Caki2 (cell line): Measurements from ENCODE around the gene STXBP6. TPM values are rescaled to one million over a fixed set of nuclear protein-coding genes. Genes with fewer than 3 reads are reported as not detected.

Experiments used
- DNase-seq: peaks from one replicate; pipeline ENCODE4 v3.0.0-alpha.2; 2015; ENCODE audit warnings: low read depth
- in situ Hi-C: cut with HindIII; loops from 2 replicates; pipeline ENCODE4 v1.10.0; 2016; ENCODE audit warnings: low sequenced_read_pairs, low pct_unique_long_range_greater_than_20kb, mixed read lengths
- total RNA-seq: library from RNA; depleted of rRNA; stranded (reverse); fragments of >200 nt; shearing (Covaris generic); gene quantifications from 2 replicates; pipeline ENCODE4 v1.2.3, GENCODE V29; 2014; ENCODE audit warnings: low replicate concordance

STXBP6 gene
- total RNA-seq, 1 experiment from 2014 or later: 14.9 TPM

DNA sequence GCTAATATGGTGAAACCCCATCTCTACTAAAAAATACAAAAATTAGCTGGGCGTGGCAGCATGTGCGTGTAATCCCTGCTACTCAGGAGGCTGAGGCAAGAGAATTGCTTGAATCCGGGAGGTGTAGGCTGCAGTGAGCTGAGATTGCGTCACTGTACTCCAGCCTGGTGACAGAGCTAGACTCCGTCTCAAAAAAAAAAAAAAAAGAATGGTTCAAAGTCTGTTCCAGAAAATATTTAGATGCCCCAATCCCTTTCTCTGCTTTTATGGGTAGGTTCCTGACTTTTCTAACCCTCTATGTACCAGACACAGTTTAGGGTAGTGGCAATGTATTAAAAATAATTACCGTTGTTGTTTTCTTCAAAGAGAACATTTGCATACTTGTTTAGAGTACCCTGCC lies 161.4 kb downstream of the STXBP6 start:
- in situ Hi-C loops: no loop called here
- DNase-seq: no peak

DNA sequence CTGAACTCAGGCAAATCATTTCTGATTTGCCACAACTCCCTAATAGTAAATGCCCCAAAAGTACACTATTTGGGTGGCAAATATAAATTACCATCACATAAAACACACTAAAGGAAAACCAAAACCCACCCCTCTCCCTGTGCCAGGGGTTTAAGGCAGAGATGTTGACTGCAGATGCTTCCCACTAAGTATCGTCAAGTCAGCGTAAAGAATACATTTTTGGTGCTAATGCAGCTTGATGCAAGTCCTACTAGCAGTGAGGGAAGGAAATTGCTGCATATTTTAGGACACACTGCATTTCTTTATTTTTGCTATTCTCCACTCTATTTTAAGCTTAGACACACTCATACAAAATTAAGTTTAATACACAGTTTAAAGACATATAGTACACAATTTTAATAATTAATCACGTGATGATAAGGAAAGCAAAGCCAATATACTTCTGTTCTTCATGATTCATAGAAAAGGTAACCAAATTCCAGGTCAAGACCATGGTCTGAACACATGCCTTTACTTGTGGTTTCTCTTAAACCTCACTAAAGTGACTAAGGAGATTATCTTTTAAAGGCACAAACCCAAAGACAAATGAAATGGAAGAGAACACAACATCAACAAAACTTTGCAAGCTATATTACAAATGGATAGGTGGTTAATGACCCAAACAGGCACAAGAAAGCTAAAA lies 162.2 kb downstream of the STXBP6 start:
- in situ Hi-C loops: no loop called here
- DNase-seq: peak; percentile 31

DNA sequence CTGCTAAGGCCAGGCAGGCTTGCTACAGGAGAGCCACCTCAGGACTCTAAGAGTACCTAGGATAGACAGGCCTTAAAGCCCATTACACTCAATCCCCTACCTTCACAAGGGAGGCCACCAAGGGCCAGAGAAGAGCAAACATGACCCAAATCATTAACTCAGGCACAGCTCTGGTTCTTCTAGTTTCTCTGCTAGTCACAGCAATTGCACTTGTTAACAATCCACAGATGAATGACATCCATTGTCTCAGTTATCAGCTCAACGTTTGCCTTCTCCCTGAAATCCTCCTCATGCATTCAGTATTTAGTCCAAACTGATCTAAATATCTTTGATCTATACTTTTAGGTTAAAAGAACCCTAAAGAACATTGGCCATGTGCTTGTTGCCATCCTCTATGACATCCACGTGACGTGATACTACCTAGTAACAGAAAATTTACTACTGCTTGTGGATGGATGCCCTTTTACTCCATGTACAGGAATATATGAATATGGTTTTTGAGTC lies 164.5 kb downstream of the STXBP6 start:
- in situ Hi-C loops: no loop called here
- no peak for DNase-seq

DNA sequence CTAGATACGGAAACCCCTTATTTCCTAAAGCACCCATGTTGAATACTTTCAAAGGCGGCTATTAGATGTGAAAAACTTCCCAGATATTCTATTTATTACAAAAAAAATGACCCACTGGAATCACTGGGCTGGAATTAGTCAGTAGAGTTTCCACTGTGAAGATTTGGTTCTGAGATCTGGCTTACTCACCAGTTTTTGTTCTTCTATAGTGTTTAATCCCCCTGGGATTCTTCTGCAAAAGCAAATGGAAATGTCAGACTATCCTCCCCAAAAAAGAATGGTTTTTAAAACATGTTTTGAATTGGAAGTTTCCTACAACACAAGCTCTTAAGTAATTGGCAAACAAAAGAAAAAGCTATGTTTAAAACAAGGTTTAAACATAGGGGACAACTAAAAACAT lies 166.4 kb downstream of the STXBP6 start:
- in situ Hi-C loops: no loop called here
- DNase-seq: no peak

DNA sequence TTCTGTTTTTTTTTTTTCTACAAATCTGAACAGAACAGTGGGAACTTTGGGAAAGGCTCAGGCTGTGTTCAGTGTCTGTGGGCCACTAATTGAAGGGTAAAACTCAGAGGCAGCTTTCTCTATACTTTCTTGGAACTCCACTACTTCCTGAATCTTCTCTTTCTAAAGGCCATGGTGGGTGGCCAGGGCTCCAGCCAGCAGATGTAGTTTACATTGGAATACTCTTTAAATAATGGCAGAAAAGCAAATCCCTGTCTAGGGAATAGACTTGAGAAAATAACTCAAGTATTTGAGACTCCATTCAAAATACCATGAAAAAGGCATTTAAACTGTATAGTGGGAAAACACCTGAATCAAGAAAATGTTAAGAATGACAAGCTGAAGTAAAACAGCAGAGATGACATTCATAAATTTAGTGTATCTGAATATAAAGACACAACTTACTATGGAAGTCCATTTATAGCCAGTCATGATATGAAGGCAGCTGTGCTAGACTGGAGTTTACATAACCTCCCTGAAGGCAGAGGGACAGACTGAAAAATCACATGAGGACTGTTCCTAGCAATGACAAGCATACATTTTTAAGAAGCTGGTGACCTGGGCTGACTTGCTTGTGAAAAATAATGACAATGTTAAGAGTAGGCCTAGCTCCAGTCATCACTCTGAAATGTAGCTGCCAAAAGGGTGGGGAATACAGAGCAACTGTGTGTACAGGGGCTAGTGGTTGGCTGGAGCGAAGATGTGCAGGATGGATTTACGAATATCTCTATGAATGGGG lies 168.6 kb downstream of the STXBP6 start:
- in situ Hi-C loops: no loop called here
- no peak for DNase-seq

DNA sequence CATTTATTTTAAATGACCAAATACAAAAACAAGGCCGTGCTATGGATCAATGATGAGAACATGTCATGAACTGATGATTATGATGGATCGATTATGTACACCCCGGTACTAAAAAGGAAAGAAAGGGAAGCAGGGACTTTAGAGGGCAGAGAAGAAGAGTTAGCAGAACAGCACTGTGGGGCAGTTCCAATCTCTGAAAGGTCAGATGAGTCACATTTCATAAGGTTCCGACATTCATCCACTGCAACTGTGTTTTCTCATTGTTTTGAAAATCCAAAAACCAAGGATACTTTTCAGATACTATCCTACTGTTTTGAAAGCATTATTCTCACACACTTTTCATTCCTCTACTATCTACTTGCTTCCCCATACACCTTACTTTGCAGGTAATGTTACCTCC lies 169.3 kb downstream of the STXBP6 start:
- DNase-seq: no peak
- in situ Hi-C loops: no loop called here

DNA sequence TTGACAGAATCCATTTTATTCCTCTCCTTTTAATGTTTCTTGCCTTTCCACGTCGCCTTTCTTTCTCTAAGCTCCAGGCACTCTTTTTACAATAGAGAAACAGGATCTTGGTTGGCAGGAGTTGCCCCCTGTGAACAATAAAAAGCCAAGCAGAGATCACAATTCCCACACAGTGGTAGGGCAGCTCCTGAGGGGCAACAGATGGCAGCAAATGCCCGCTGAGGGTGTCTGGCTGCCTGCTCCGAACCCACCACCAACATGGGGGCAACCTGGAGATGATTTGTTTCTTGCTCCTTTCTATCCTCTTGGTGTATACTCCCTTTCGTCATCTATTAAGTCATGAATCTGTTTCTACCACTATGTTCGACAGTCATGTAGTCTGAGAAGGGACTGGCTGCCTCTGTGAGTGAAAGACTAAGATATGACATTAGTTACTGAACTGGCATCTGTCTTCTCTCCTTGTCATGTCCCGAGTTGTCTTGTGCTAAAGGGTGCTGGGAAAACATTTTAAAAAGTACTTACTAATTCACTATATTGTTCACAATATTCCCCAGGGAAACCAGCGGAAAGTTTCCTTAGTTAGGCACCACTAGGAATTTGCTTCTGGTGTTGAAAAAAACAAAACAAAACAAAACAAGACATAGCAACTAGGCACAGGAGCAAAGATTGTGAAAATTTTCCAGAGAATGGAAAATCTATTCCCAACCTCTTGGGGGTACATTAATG lies 170.1 kb downstream of the STXBP6 start:
- DNase-seq: no peak
- in situ Hi-C loops: no loop called here

DNA sequence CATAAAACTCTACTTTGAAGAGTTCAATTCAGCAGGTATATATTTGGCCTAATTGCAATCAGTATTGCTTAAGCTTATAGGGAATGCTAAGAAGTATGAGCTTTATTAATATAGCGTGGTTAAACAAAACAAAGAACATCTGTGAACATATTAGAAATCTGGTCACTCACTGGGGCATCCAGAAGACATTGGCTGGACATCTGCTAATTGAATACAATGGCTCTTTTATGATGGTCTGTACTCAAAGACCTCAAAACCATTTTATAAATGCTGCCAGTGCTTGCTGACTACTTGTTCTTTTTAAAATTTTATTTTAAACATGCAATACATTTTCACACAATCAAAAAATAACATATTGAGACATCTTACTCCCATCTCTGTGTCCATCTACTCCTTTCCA lies 173.0 kb downstream of the STXBP6 start:
- in situ Hi-C loops: no loop called here

DNA sequence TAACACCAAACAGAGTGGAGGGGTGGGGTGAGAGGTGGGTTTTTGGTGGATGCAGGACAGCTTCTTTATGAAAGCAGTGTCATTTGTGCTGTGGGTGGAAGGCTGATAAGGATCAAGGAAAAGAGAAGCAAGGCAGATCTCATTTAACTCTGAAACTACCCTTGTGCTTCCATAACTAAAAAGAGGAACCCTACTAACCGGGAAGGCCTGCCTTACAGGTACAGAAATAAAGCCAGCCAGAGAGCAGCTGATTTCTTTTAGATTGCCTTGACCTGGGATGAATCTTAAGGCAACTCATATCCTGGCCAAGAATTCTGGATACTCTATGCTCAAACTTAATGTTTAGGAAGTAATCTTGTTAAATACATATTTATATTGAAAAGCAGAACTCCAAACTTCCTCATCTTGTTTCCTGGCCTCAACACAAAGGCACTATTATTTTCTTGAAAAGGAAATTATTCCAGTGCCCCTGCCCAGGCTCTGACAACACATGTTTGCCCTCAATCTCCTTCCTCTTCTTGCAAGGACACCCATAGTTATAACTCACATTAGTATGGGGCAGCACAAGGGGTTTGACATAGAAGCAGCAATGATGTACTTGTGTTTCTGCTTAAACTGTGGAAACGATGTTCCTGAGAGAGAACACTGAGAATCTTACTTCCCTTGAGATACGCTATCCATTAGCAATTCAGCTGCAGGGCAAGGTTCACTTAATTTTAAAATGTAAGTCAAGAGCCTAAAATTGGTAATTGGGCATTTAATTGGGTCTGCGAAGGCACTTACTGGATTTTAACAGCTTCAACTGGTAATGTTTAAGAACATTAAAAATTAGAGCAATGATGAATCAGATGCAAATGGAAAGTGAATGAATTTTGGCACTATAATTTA lies 173.7 kb downstream of the STXBP6 start:
- no peak for DNase-seq

More for the DNA sequence above, 173.0 kb downstream of the STXBP6 start:
- DNase-seq: no peak

DNA sequence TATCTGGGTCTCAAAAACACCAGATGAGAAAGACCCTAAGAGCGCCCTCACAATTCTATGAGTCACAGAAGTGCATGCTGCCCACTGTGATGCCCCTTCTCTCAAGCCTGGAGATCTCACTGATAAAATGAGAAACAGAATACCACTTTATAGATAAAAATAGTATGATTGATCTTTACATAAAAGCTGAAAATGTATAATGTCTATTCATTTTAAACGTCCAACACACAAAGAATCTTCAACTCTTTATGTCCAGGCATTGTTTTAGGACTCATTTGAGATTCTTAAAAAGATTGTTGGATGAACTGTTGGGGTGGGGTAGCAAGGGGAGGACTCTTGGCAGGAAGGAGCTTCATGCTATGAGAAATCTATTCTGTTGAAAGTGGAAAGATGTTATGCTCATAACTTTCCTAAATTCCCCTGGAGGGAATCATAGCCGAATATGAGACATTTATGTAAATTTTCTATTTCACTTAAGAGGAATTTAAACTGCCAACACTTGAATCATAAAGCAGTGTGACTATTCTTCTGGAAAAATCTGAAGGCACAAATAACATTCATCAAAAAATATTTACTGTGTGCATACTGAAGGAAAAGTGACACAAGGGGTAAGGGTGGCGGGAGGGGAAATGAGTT lies 174.6 kb downstream of the STXBP6 start:
- no peak for DNase-seq
- in situ Hi-C loops: no loop called here

More for the DNA sequence above, 173.7 kb downstream of the STXBP6 start:
- in situ Hi-C loops: no loop called here

DNA sequence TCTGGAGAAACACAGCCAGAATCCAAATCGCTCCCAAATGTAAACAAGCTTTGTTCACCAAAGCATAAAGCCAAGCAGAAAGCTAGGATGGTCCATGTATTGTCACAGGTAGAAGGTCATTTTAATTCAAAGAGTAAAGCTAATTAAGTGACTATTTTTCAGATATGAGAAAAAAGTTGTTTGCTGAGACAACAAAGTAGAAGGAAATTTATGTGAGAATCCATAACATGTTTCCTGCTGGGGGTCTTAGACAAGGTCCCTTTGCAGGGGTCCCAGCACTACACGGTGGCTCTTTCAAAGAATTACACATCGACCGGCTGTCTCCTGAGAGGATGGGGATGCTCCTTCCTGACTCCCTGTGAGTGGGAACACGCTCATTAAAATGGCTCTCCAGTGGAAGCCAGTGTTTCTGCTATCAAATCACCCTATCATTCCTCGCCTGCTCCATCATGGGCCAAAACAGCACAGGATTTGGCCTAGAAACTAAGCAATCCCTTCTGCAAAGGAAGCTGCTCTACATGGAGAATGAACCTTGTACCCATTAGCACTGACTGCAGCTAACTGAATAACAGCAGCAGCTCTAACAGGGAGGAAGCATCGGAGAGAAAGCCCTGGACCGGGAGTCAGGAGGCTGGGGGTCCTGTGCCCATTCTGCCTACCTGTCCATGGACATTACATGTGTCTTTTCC lies 175.3 kb downstream of the STXBP6 start:
- in situ Hi-C loops: no loop called here
- no peak for DNase-seq

DNA sequence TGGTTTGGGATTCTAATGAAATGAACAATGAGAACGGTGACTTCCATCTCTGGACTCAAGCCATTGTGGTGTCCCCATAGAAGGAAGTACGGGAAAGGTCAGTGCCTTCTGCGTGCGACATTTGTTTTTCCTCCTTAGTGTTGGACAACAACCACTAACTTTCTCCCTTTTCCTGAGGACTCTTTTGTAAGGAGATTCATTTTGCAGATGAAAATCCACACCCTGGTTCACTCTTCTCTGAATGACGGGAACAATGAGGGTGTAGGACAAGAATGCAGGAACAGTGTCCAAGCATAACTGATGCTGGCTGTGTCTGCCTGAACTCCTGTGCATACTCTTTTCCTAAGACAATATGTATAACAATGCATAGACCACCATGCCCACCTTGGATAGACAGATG lies 176.4 kb downstream of the STXBP6 start:
- DNase-seq: no peak
- in situ Hi-C loops: no loop called here

DNA sequence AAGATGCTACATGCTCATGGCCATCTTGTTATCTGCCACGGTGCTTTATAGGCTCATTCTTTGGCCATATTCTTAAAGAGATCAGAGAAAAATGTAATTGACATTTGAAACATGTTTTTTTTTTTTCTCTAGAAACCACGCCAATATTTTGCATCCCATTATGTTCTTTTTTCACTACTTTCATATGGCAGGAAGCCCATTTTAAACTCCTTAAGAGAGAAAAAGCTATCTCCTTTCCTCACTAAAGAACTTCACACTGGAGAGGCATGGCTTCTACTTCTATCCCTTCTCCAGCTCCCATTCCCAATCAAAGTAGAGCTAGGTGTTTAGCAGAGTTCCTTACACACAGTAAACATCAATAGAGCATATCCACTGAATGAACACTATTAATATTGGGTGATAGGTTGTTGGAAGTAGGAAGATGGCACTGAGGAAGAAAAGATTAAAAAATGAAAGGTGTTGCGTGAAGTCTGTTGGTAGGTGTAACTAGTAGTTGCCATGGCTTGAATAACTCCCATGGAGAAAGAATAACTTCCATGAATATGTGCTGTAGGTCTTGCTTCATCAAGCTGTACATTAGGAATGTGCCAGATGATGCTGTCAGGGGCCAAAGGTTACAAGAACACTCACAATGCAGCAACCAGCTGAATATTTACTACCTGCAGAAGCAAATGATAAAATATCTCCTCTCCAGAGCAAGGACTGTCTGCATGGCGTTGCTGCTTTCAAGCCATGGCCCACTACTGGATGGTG lies 178.8 kb downstream of the STXBP6 start:
- no peak for DNase-seq
- in situ Hi-C loops: no loop called here

DNA sequence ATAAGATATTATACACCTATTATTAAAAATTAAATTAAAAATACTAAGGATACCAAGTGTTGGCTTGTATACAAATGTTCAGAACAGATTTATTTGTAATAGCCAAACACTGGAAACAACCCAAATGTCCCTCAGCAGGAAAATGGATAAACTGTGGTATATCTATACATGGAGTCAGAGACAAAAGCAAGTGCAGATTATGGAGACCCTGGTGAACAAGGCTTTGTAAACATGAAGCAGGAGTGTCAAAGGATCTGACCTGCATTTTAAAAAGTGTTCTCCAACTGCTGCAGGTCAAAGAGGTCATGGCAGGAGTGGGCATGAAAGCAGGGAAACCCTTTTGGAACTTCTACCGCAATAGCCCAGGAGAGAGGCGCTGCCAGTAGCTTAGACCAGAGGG lies 181.6 kb downstream of the STXBP6 start:
- DNase-seq: no peak
- in situ Hi-C loops: no loop called here

DNA sequence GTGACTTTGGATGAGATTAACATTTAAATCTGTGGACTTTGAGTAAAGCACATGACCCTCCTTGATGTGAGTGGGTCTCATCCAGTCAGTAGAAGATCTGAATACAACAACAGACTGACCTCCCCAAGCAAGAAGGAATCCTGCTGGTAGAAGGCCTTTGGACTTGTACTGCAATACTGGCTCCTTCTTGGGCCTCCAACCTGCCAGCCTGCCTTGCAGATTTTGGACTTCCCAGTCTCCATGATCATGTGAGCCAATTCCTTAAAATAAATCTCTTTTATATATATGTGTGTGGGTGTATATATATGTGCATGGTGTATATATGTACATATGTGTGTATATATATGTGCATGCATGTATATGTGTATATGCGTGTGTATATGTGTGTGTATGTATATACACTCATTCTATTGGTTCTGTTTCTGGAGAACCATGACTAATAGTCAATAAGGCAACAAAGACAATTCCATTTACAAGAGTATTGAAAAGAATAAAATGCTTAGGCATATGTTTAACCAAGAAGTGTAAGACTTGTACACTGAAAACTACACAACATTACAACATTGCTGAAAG lies 183.8 kb downstream of the STXBP6 start:
- DNase-seq: no peak

DNA sequence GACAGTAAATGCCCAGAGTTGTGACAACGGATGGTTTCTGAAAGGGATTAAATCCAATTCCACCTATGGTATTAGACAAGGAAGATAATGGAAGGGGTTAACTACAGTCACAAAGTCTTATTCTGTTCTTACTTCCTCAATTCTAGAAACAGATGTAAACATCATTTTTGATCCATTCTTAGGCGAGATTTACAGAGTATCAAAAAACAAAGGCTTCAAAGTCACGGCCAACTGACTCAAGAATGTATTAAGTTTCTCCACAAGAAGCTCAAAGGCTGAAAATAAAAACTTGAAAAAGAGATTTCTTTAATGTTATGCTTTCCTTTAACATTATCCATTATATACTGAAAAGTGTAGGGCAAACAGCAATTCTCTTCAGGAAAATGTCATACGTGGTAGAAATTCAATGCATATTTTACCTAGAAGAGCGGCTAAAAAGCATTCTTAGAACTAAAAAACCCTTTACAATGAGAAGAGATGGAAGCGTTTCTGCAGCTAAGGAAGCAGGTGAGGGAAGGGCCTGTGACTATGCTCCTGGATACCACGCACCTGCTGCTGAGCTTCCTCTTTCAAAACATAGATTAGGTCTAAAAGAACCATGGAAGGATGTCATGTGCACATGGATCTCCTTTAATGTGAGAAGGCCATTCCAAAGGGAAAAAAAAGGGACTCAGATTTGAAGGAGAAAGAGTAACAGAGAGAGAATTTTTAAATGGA lies 185.8 kb downstream of the STXBP6 start:
- DNase-seq: no peak
- in situ Hi-C loops: no loop called here

More for the DNA sequence above, 183.8 kb downstream of the STXBP6 start:
- in situ Hi-C loops: no loop called here
